HG03558 (cell line): Measurements from ENCODE around the gene ATP6V0C.

Source experiments
- ATAC-seq: cut with Tn5 transposase; IDR thresholded peaks from one replicate; pipeline ENCODE4 v1.9.1; 2021; ENCODE audit warnings: moderate number of reproducible peaks; ENCODE audit not compliant: unreplicated experiment; ENCODE audit errors: extremely low read depth

ATP6V0C gene

DNA sequence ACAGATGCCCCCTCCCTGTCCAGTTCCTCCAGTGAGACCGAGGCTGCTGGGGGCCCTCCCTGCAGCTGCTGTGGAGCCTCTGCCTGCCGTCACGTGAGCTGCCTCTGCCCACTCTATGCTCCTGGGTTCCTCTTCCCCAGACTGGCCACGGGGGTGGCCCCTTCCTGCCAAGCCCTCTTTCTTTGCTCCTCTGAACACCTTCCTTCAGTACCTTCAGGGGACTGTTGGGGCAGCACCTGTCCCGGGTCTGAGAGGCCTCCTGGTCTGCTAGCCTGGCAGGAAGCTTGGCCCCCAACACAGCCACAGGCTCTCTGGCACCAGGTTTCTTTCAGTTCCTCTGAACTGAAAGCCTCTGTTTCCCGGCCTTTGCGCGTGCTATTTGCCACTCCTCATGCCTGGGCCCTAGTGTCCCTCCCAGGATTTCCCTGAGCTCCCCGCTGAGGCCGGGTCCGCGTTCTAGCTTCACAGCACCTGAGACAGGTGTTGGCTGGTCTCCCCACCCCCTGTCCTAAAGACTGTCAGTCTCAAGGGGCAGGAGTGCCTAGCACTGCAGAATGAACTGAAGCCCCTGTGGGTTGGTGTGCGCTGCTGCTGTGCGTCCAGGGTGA lies 6.6 kb upstream of the ATP6V0C start:
- ATAC-seq = no peak

DNA sequence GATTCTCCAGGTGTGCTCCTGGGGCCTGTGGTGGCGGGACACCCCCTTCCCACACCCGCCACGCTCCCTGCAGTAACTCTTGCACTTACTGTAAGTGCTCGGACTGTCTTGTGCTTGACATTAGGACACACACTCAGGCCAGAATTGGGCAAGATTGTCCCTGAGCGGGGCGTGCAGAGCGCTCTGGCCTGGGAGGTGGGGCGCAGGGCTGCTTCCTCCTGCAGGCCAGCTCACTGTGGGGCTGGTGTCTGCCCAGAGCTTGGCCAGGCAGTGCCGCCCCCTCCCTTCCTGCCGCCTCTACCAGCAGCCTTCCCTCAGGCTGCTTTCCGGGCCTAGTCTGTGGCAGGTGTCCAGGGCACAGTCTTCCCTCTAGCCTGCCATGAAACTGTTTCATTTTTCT lies 6.1 kb upstream of the ATP6V0C start:
- no peak for ATAC-seq

DNA sequence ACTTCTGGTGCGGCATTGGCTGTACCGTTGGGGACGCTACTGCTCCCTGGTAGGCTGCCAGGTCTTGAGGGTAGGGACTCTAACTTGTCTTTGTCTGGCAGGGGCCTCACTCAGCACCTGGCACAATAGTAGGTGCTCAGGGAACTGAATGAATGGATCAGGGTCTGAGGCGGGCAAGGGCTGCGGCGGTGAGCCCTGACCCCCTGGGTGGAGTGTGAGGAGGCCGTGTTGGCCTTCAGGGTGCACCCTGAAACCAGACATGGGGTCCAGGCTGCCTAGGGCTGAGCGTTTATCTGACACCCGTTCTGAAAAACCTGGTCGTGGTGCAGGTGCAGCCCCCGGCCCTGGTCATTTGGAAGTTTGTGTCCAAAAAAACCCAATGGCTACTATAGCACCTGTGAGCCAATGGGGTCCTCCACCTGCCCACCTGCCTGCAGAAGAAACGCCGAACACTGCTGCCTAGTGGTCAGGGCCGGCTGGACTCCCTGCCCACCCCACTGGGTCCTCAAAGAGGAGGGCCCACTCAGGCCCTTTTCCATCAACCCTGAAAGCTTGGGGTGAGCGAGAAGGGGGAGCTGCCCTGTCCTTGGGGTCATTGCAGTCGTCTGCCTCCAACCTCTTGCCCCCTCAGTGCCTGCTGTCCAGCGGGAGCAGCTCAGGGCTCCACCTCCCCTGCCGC lies 4.9 kb upstream of the ATP6V0C start:
- no peak for ATAC-seq

DNA sequence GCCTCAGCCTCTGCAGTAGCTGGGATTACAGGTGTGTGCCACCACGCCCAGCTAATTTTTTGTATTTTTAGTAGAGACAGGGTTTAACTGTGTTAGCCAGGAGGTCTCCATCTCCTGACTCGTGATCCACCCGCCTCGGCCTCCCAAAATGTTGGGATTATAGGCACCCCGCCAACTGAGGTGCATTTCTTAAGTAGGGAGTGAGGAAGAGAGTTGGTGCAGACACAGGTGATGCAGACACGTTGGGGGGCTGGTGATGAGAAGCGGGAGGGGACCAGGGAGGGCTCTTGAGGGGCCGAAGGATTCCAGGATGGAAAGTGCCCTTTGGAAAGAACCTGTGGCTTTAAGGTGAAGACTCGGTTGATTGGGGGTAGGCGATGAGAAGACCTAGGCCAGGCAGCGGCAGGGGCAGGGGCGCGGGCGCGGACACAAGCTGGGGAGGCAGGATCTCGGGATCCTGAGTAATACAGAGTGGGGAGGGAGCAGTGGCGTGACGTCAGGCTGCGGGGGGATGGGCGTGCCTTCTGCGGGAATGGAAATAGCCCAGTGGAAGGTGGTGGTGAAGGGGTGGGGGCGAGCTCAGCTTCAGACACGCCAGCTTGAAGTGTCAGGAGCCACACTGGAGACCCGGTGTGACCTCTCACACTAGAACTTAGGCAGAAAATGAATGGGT lies 2.5 kb upstream of the ATP6V0C start:
- no peak for ATAC-seq

DNA sequence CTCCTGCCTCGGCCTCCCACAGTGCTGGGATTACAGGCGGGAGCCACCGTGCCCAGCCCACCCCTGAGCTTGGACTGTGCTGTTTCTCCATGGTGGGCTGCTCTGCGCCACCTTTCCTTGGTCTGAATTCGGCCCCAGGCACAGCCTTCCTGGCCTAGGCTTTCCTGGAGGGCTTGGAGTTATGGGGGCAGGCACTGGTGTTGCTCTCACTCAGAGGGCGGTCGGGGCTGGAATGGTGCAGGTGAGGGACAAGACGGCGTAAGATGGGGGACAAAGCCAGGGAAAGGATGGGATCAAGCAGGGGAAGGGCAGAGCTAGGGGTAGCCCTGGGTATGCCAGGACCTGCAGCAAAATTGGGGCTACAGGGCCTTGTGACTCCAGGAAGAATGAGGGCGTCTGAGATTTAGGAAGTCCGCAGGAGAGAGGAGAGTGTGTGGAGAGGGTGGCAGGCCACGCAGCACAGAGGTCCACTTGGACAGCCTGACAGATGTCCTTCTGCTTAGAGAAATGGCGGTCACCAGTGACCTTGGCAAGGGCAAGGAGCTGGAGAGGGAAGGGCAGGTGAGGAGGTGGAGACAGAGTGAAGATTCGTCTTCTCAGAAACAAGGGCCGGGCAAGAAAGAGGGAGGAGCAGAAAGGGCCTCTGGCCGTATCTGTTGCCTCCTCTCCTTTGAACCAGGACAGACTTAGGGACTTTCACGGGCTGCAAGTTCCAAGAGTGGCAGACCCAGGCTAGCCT lies 1.6 kb upstream of the ATP6V0C start:
- no peak for ATAC-seq

DNA sequence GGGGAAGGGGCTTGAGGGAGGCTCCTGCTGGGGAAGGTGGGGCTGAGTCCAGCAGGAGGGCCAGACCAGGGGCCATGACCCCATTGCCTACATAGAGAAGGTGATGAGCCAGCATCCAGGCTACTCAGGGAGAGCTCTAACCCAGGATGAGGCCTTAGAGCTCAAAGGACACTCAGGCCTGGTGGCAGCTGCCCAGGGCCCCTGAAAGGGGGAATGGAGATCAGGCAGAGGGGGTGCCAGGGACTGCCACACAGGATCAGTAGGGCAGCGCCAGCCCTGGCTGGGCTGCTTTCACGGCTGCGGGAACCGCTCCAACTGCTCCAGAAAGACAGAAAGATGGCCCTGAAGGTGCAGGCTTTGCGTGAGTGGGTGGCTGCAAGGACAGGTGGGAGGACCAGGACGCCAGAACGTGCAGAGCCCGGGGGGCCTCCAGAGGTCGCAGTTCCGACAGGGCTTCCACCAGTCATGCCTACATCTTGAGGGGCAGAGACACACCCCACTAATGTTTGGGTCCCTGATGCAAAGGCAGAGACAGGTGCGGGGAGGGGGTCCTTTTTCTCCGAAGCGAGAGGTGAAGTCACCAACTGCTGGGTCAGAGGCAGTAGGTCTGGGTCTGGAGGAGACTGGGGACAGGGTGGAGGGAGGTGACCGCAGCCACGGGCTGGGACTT lies 882 bp upstream of the ATP6V0C start:
- ATAC-seq = no peak

DNA sequence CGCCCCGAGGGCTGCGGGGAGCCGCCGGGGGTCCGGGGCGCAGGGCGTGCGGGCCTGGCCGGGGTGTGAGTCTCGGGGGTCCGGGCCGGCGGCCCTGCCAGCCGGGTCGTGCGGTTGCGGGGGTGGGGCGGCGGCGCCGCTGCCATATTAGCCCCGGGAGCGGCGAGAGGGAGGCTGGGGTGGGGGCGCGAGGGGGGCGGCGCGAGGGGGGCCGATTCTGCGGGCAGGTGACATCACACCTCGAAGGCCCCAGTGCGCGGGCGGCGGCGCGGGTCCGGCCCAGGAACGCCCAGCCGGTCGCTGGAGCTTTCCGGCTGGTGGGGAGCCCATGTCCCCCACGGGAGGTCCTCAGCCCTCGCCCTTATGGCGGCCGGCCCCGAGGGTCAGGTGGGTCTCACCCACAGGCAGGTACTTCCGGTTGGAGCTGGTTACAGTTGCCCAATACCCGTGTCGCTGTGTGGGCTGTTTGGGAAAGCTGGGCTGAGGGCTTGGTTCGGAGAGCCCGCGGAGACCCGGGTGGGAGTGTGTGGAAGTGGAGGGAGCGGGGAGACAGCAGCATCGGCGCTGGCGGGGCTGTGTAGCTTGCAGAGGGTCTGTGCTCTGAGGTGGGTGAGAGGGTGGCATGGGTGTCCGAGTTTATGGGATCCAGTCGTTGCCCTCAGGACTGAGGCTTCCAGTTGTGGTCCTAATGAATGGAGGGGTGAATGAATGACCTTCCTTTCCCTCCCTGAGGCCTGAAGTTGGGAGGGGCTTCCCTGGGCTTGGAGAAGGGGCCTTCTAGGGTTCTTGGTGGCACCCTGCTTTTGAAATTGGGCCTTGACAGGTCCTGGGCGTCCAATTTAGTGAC lies 804 bp downstream of the ATP6V0C start:
- ATAC-seq = no peak

DNA sequence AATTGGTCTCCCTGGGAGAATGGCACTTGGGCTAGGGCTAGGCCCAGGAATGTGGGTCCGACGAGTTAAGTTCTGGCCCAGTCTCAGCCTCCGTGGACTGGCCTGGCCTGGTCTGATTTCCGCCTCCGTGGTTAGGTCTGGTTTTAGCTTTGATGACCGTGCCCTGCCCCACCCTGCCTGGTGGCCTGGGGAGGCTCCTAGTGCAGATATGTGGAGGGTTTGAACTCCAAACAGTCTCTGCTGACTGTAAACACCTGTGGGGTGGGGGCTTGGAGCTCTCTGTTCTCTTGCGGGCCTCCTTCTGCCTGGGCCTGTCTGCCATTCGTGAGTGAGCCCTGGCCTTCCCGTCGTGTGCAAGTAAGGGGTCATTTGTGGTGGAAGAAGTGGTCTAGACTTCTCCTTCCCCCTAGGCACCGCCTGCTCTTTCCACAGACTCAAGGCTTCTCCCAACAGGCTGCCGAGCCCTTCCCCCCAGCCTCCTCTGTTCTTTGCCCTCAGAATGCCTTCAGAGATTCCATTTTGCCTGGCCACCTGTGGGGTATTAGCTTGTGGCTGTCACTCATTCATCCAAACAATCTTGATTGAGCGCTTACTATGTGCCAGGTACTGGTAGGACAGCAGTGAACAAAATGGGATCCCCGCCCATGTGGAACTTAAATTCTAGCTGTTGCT lies 1.6 kb downstream of the ATP6V0C start:
- no peak for ATAC-seq

DNA sequence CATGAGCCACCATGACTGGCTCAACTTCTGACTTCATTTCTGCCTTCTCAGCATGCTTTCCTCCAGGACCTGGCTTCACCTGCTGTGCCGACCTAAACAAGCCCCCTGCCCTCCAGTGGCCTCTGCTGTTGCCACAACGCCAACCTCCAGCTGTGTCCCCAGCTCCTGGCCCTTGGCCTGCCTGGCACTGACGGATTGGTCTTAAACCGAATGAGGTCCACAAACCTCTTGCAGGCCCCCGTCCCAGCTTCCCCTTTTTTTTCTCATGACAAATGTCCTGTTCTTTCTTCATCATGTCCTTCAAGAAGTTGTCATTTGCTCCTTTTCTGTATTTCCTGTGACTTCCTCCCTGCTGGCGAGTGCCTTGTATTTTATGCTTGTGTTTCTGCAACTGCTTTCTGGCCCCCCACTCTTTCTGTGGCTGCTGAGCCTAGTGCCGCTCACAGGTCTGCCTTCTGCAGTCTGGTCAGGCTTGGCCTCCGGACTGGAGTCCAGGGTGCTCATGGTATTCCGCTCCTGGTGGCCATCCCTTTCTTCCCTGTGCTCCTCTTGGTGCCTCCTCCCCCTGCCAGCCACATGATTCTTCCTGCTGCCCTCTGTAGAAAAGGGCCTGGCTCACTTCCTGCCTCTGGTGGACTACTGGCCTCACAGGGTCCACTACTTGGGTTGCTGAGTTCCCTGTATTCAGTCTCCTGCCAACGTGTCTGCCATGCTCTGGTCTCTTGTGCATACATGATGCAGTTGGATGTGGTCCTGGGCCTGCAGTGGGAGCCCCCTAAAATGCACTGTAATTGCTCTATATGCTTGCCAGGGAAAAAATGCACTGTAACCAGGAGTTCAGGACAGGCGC lies 2.9 kb downstream of the ATP6V0C start:
- ATAC-seq = no peak

DNA sequence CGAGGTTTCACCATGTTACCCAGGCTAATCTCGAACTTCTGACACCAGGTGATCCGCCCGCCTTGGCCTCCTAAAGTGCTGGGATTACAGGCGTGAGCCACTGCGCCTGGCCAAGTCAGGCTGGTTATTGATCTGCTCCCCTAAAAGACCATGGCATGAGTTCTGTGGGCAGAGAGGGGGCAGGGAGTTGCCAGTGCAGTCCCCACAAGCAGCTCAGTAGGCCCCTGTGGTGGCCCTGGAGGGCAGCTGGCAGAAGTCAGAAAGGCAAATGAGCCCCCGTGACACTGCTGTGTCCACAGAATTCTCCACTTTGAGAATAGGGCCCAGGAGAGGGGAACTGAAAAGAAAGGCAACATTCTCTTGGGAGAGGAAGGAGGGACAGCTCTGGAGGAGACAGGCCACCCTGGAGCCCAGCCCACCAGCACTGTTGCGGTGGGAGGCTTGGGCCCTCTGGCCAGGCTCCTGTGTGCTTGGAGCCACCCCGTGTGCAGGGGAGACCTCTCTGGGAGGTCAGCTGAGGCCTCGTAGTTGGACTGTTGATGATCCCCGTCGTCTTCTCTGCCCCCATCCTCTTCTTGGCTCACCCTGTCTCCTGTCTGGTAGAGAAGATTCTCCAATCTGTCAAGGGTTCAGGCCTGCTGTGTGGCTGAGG lies 4.3 kb downstream of the ATP6V0C start:
- no peak for ATAC-seq

DNA sequence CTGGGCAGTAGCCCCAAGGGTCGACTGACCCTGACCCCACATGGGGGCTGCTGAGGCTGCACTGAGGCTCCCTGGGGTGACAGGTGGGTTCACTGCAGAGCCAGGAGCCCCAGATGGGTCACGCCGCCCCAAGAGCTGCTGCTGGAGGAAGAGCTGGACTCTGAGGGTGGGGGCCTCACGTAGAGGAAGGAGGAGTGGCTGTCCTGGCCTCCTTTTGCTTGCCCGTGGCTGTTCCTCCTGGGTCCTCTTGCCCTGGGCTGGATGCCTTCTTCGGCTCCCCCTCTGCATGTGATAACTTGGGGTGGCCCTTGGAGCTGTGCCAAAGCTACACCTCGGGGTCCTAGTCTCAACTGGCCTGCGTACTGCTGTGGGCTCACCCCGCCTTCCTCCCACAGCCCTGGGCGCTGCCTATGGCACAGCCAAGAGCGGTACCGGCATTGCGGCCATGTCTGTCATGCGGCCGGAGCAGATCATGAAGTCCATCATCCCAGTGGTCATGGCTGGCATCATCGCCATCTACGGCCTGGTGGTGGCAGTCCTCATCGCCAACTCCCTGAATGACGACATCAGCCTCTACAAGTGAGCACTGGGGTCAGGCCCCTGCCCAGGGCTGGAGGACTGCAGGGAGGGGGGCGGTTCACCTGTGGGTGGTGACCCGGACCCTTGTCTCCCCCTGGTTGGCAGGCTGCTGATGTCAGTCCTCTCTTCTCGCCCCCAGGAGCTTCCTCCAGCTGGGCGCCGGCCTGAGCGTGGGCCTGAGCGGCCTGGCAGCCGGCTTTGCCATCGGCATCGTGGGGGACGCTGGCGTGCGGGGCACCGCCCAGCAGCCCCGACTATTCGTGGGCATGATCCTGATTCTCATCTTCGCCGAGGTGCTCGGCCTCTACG lies 5.3 kb downstream of the ATP6V0C start:
- no peak for ATAC-seq

DNA sequence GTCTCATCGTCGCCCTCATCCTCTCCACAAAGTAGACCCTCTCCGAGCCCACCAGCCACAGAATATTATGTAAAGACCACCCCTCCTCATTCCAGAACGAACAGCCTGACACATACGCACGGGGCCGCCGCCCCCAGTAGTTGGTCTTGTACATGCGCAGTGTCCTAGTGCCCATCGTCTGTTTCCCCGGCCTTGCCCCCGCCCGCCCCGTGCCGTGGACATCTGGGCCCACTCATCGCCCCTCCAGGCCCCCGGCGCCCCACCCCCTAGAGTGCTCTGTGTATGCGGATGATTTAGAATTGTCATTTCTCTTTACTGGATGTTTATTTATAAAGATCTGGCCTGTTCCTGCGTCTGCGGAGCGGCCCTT lies 5.9 kb downstream of the ATP6V0C start:
- no peak for ATAC-seq

DNA sequence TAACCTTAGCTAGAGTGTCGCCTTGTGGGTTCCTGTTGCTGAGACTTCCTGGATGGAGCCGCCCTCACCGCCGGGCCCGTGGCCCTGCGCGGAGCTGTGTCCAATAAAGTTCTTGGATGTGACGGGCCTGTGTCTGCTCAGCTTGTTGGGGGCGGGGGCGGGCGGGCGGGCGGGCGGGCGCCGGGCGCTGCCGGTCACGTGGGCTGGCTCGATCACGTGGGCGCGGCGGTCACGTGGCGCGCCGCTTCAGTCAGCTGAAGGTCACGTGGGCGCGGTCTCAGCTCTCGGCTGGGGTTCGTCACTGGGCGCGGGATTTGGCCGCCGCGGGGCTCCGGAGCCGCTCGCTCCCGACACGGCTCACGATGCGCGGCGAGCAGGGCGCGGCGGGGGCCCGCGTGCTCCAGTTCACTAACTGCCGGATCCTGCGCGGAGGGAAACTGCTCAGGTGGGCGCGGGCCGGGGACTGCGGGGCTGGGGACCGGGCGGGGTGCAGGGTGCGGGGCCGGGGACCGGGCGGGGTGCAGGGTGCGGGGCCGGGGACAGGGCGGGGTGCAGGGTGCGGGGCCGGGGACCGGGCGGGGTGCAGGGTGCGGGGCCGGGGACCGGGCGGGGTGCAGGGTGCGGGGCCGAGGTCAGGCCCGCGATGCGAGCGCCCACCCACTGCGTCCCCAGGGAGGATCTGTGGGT lies 6.5 kb downstream of the ATP6V0C start, which contains the start of gene AMDHD2:
AMDHD2 (plus strand) TSS at position 275 of the 687 bp plus-strand sequence; CDS start at position 363, 88 bp downstream.
- no peak for ATAC-seq

DNA sequence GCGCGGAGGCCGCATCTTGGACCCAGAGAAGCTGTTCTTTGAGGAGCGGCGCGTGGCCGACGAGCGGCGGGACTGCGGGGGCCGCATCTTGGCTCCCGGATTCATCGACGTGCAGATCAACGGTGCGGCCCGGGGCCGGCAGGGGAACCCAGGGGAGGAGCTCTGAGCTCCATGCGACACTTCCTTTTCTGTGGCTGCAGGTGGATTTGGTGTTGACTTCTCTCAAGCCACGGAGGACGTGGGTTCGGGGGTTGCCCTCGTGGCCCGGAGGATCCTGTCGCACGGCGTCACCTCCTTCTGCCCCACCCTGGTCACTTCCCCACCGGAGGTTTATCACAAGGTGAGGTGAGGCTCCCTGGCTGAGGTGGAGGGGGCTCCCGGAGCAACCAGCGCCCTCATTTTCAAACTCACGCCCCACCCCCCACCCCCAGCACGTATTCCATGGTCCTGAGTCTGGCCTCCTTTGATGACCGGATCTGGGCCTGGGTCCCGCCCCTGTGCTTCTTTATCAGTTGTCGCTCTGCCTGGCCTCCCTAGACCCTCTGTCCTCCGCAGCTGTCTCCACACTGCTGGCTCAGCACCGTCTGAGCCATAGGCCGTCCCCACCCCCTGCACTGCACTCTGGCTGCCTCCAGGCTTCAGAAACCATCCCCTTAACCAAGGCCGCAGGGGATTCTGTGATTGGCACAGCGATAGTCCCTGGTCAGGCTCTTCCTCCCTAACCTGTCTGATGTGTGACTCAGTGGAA lies 7.2 kb downstream of the ATP6V0C start:
- no peak for ATAC-seq

DNA sequence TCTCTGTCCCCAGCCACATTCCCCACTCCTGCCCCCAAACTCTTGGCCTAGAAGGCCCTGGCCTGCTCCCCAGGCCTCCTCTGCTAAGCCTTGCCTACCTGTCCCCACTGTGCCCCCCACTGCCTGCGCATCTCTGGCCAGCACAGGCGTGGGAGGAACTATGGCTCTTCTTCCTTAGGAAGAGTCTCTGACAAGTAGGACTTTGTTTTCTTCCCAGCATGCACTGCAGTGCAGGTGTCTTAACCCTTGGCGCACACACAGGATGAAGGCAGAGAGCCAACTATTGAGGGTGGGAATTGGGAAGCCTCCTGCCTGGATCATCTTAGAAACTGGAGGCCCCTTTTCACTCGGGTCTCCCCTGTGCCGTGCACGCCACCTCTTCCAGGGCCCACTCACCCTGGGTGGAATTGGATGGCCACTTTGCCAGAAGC lies 10.1 kb downstream of the ATP6V0C start:
- ATAC-seq = no peak
